Kidney (tissue), 14 donors: Measurements from ENCODE around the gene C20orf141. TPM values are rescaled to one million over a fixed set of nuclear protein-coding genes. Genes with fewer than 3 reads are reported as not detected.

Experiments
- DNase-seq, 5 donors: peaks; one replicate each; pipeline ENCODE4 v3.0.0-alpha.2; 2013 to 2020
- FAIRE-seq: peaks from 2 replicates; lab custom pipeline; 2012; peaks lifted over from hg19 to GRCh38; lab: Jason Lieb, UNC
- H3K27ac ChIP-seq, 2 donors: one replicate each; pipeline ENCODE4 v1.7.0; 2013; ENCODE audit warnings: low read depth in 2 of 2, low read length in 2 of 2, inconsistent platforms in 1 of 2
- H3K27me3 ChIP-seq: one replicate; pipeline ENCODE4 v1.7.1; 2013; ENCODE audit warnings: low read length, inconsistent platforms; ENCODE audit not compliant: control insufficient read depth, insufficient read depth
- H3K36me3 ChIP-seq, 3 donors: one replicate each; pipeline versions ENCODE4 v1.7.0 to v1.7.1; 2013; ENCODE audit warnings: low read length in 3 of 3, control low read depth in 1 of 3, inconsistent platforms in 1 of 3; ENCODE audit not compliant: insufficient read depth in 3 of 3, control insufficient read depth in 2 of 3
- H3K4me1 ChIP-seq, 3 donors: one replicate each; pipeline versions ENCODE4 v1.7.0 to v1.7.1; 2013; ENCODE audit warnings: low read length in 3 of 3, inconsistent platforms in 1 of 3, low read depth in 1 of 3; ENCODE audit not compliant: control insufficient read depth in 2 of 3, insufficient read depth in 2 of 3
- H3K4me3 ChIP-seq, 3 donors: one replicate each; pipeline versions ENCODE4 v1.7.0 to v1.8.1; 2013; ENCODE audit warnings: low read length in 3 of 3, control low read depth in 1 of 3, inconsistent platforms in 1 of 3
- H3K9ac ChIP-seq, 3 donors: one replicate each; pipeline versions ENCODE4 v1.7.0 to v1.7.1; 2013; ENCODE audit warnings: low read length in 3 of 3, control low read depth in 1 of 3, inconsistent platforms in 1 of 3
- H3K9me3 ChIP-seq, 3 donors: one replicate each; pipeline versions ENCODE4 v1.7.0 to v1.7.1; 2013; ENCODE audit warnings: low read length in 3 of 3, control low read depth in 1 of 3, inconsistent platforms in 1 of 3; ENCODE audit not compliant: control insufficient read depth in 2 of 3, insufficient read depth in 1 of 3
- intact Hi-C: fragments of 100-400 bp; cut with DNase I; formaldehyde crosslinking; loops from one replicate; pipeline ENCODE4 v1.11.1; 2022
- polyA plus RNA-seq: library from polyadenylated mRNA; stranded (reverse); fragments of 350-450 nt; fragmentation: Illumina TruSeq; extraction: RNeasy Lipid Tissue Mini Kit (QIAGEN cat#74804); gene quantifications from one replicate; pipeline ENCODE4 v1.2.3, GENCODE V29; 2014; ENCODE audit warnings: low read depth, low replicate concordance; ENCODE audit not compliant: insufficient read depth
- total RNA-seq: library from RNA; stranded (reverse); fragmentation: NEBNext Ultra II Directional; extraction: Animal tissue kit (Norgen Biotek cat#: 25700); gene quantifications from one replicate; pipeline ENCODE4 v1.2.1, GENCODE V29; 2021
- TF ChIP-seq, protein P1 (sequence below): IDR thresholded peaks from 3 replicates; pipeline ENCODE4 v1.5.1; 2012; ENCODE audit warnings: mild to moderate bottlenecking, moderate library complexity, borderline replicate concordance; ENCODE audit not compliant: insufficient read depth; ENCODE audit errors: extremely low read depth
- donor health status: control.
- donor health status: control.
- donor health status: control.
- donor health status: control.
- donor health status: control.
- donor health status: DM: yes; HTN: yes; CAD: no.
- donor health status: Normal renal cell carcinoma (clear cell type).

The C20orf141 gene
- total and polyA plus RNA-seq, 2 donors from 2014 or later: not detected

DNA sequence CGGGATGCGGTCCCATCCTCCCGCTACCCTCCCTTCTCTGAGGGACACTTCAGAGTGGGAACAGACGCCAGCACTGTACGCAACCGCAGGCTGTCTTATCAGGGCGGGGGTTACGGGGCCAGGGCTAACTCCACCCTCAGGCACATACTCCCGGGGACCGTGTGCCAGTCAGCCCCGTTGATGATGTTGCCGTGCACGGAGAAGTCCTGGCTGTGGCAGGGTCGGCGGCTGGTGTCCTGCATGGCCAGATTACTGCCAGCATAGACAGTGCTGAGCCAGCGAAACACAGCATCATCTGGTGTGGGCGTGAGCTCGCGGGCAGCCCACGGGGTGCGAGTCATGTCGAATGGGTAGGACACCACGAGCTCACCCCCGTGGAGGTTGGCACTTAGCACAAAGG lies 19.3 kb upstream of the C20orf141 start:
- TF ChIP-seq, protein P1, sequence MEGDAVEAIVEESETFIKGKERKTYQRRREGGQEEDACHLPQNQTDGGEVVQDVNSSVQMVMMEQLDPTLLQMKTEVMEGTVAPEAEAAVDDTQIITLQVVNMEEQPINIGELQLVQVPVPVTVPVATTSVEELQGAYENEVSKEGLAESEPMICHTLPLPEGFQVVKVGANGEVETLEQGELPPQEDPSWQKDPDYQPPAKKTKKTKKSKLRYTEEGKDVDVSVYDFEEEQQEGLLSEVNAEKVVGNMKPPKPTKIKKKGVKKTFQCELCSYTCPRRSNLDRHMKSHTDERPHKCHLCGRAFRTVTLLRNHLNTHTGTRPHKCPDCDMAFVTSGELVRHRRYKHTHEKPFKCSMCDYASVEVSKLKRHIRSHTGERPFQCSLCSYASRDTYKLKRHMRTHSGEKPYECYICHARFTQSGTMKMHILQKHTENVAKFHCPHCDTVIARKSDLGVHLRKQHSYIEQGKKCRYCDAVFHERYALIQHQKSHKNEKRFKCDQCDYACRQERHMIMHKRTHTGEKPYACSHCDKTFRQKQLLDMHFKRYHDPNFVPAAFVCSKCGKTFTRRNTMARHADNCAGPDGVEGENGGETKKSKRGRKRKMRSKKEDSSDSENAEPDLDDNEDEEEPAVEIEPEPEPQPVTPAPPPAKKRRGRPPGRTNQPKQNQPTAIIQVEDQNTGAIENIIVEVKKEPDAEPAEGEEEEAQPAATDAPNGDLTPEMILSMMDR: no peak
- peaks cover 0 to 3% (median 0%) of the 10 kb centered on the region in 3 donors for H3K4me1 ChIP-seq
- H3K4me3 ChIP-seq: no peak overlapping the region
- FAIRE-seq: no peak
- H3K27me3 ChIP-seq: no peaks in the 10 kb centered on the region
- no peak overlapping the region for H3K9ac ChIP-seq
- no peak overlapping the region for H3K27ac ChIP-seq
- H3K9me3 ChIP-seq: no peaks in the 10 kb centered on the region
- H3K36me3 ChIP-seq: no peaks in the 10 kb centered on the region
- DNase-seq: no peak
- intact Hi-C loops: no loop called here

DNA sequence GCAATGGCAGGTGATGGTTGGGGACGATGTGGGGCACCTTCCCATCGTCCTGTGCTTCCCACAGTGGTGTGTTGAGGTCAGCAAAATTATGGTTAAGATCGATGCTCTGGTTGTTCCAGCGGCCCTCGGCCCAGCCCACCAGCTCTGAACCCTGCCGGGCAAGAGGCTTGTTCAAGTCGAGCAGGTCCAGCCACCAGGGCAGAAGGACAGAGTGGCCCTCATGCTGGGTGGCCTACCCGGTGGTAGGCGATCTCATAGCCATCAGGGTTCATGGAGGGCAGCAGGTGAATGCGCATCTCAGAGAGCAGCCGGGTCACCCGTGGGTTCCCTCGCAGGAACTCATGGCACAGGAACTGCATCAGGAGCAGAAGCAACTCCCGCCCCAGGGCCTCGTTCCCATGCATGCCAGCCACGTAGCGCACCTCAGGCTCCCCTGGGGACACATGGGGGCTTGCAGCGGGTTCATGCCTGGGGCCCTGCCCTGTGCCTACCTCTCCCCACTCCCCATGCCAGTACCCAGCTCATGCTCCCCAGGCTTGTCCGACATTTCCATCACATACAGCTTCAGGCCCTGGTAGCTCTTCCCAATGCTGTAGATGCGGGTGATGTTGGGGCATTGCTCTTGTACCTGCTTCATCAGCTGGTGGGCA lies 18.7 kb upstream of the C20orf141 start:
- intact Hi-C loops: no loop called here
- H3K4me3 ChIP-seq: no peak overlapping the region
- DNase-seq (no peak), FAIRE-seq (no peak)
- no peaks in the 10 kb centered on the region for H3K36me3 ChIP-seq
- TF ChIP-seq, protein P1: no peak
- no peaks in the 10 kb centered on the region for H3K27me3 ChIP-seq
- H3K9ac ChIP-seq: no peak overlapping the region
- H3K27ac ChIP-seq: no peak overlapping the region
- peaks cover 0 to 3% (median 0%) of the 10 kb centered on the region in 3 donors for H3K4me1 ChIP-seq
- H3K9me3 ChIP-seq: no peaks in the 10 kb centered on the region

DNA sequence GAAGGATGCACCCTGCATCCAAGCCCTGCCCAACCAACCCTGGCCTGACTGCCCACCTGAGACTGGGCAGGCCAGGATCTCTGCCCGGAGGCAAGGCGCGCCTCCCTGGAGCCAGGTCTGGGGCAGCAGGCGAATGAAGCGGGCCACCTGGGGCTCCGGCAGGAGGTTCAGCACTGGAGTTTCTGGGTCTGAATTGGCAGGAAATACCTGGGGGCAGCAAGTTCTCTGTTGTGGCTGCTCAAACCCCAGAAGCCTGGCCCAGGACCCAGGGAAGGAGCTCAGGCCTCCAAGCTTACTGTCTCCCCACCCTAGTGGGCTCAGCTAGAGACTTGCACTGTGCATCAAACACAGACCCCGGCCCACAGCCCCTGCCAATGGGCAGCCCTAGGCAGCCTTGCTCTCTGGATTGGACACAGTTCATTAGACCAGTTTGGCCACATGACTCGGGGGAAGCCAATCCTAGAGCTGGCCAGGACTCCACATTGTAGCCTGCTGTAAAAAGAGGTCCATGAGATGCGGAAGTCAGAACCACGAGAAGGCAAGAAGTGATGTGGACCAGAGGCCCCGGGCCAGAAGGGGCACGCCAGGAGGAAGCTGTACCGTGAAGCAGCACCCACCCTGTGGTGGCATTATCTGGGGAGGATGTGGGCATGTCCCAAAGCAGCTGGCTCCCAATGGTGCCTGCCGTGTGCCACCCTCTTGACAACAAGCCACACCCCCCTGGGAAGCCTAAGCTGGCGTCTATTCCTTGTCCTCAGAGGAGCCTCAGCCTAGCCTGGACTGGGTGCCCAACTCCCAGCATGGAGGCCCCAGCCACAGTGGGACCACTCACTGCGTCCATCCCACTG lies 17.4 kb upstream of the C20orf141 start:
- DNase-seq: no peak

More for the DNA sequence above, 17.4 kb upstream of the C20orf141 start:
- Histone ChIP-seq H3K27me3 (no peaks in the 10 kb centered on the region), H3K27ac (no peak overlapping the region), H3K4me3 (no peak overlapping the region), H3K4me1 (peaks cover 0 to 3% (median 0%) of the 10 kb centered on the region in 3 donors), H3K9me3 (no peaks in the 10 kb centered on the region), H3K36me3 (no peaks in the 10 kb centered on the region), H3K9ac (no peak overlapping the region)
- intact Hi-C loops: no loop called here
- TF ChIP-seq, protein P1: no peak
- no peak for FAIRE-seq
